HepG2 (cell line): Measurements from ENCODE around the gene KISS1R. TPM values are rescaled to one million over a fixed set of nuclear protein-coding genes. Genes with fewer than 3 reads are reported as not detected.

ENCODE experiments used
- ATAC-seq: fragments of 200-7000 bp; cut with Tn5 transposase; 3 replicates; pipeline ENCODE4 v1.9.1; 2020; ENCODE audit warnings: mild to moderate bottlenecking, moderate library complexity
- BruUV-seq: library from RNA; stranded (reverse); fragments of 400-500 nt; replicated peaks from 2 replicates; lab custom pipeline; 2021; lab: Mats Ljungman, UMichigan
- CTCF ChIA-PET: fragments of 300-600 bp; formaldehyde crosslinking; extraction: SDS; loops from one replicate; lab custom pipeline; 2021; ENCODE audit warnings: low total read pairs, inconsistent platforms, low intra/inter-chr PET ratio; lab: Yijun Ruan, JAX
- POLR2A ChIA-PET: fragments of 350-600 bp; sonication (Branson Sonifier 250); formaldehyde crosslinking; loops from one replicate; lab custom pipeline; 2020; ENCODE audit warnings: antibody characterized with exemption, inconsistent platforms; lab: Yijun Ruan, JAX
- DNase-seq: peaks from one replicate; pipeline ENCODE4 v3.0.0-alpha.2; 2015; ENCODE audit warnings: low spot score
- FAIRE-seq: peaks from 3 replicates; lab custom pipeline; 2011; peaks lifted over from hg19 to GRCh38; lab: Jason Lieb, UNC
- H2AFZ ChIP-seq: one replicate; pipeline ENCODE4 v1.6.1; 2011; ENCODE audit warnings: low read length, inconsistent platforms
- H3K27ac ChIP-seq: fragments of 300-600 bp; 3 replicates; pipeline ENCODE4 v1.8.0; 2011; ENCODE audit warnings: mixed run types, mild to moderate bottlenecking, mixed read lengths, low read length, inconsistent platforms; ENCODE audit not compliant: insufficient read depth; ENCODE audit errors: extremely low read length
- H3K27me3 ChIP-seq, 2 experiments: fragments of 200-600 bp in 1 of 2; 2 replicates in 1 of 2; 3 replicates in 1 of 2; pipeline versions ENCODE4 v1.6.0 to v1.8.0; 2011; ENCODE audit warnings: low read length in 2 of 2, mild to moderate bottlenecking in 2 of 2, moderate library complexity in 2 of 2, inconsistent platforms in 1 of 2; ENCODE audit not compliant: insufficient read depth in 2 of 2, control insufficient read depth in 1 of 2
- H3K36me3 ChIP-seq, 2 experiments: fragments of 200-600 bp in 1 of 2; replicated peaks in 1 of 2; 2 replicates in 1 of 2; 3 replicates in 1 of 2; pipeline versions ENCODE4 v1.5.1 to v1.8.0; 2011; ENCODE audit warnings: low read length in 2 of 2, inconsistent platforms in 1 of 2; ENCODE audit not compliant: insufficient read depth in 2 of 2, control insufficient read depth in 1 of 2
- H3K4me1 ChIP-seq: 2 replicates; pipeline ENCODE4 v1.5.1; 2012; ENCODE audit warnings: low read length, inconsistent platforms; ENCODE audit not compliant: insufficient read depth
- H3K4me2 ChIP-seq: 2 replicates; pipeline ENCODE4 v1.6.0; 2011; ENCODE audit warnings: low read depth, low read length, inconsistent platforms
- H3K4me3 ChIP-seq, 3 experiments: fragments of 200-600 bp in 1 of 3; sonication (generic), shearing (Covaris generic) in 1 of 3; replicated peaks in 1 of 3; 2 replicates each; pipeline ENCODE4 v1.5.1; 2011 to 2016; ENCODE audit warnings: low read length in 3 of 3, inconsistent platforms in 2 of 3, low read depth in 2 of 3, mild to moderate bottlenecking in 2 of 3, control low read depth in 1 of 3, mixed read lengths in 1 of 3; ENCODE audit not compliant: insufficient read depth in 1 of 3
- H3K79me2 ChIP-seq: one replicate; pipeline ENCODE4 v1.6.1; 2011; ENCODE audit warnings: low read length, inconsistent platforms; ENCODE audit not compliant: insufficient read depth
- H3K9ac ChIP-seq: 2 replicates; pipeline ENCODE4 v1.6.0; 2011; ENCODE audit warnings: mild to moderate bottlenecking, low read depth, low read length, inconsistent platforms; ENCODE audit not compliant: insufficient read depth
- H3K9me3 ChIP-seq: 2 replicates; pipeline ENCODE4 v1.5.1; 2012; ENCODE audit warnings: mild to moderate bottlenecking, low read length
- H4K20me1 ChIP-seq: 2 replicates; pipeline ENCODE4 v1.6.0; 2011; ENCODE audit warnings: inconsistent platforms, mild to moderate bottlenecking, low read length, moderate library complexity; ENCODE audit not compliant: insufficient read depth
- AGO2 ChIP-seq: fragments of 200-400 bp; formaldehyde crosslinking; optimal IDR thresholded peaks from 2 replicates; pipeline ENCODE3; 2017; ENCODE audit warnings: mild to moderate bottlenecking, low read depth, low read length, moderate library complexity
- HDAC1 ChIP-seq: sonication (generic); formaldehyde crosslinking; IDR thresholded peaks from 2 replicates; pipeline ENCODE4 v1.5.1; 2020; ENCODE audit warnings: mild to moderate bottlenecking, missing genetic modification reagents
- HNRNPL ChIP-seq: fragments of 200-400 bp; formaldehyde crosslinking; IDR thresholded peaks from 2 replicates; pipeline ENCODE4 v1.6.1; 2017; ENCODE audit warnings: mild to moderate bottlenecking, low read depth, low read length
- IKZF1 ChIP-seq: fragments of 450-650 bp; IDR thresholded peaks from 2 replicates; pipeline ENCODE4 v1.7.1; 2016
- MATR3 ChIP-seq: sonication (generic); formaldehyde crosslinking; IDR thresholded peaks from 2 replicates; pipeline ENCODE4 v1.4.0; 2020; ENCODE audit warnings: missing genetic modification reagents
- MEIS2 ChIP-seq: sonication (generic); formaldehyde crosslinking; IDR thresholded peaks from 2 replicates; pipeline ENCODE4 v1.9.0; 2021; ENCODE audit warnings: mild to moderate bottlenecking, missing genetic modification reagents
- MTF2 ChIP-seq: sonication (generic); formaldehyde crosslinking; IDR thresholded peaks from 2 replicates; pipeline ENCODE4 v1.5.0; 2020; ENCODE audit warnings: missing genetic modification reagents, borderline replicate concordance
- SNRNP70 ChIP-seq: fragments of 200-400 bp; formaldehyde crosslinking; IDR thresholded peaks from 2 replicates; pipeline ENCODE4 v1.6.1; 2017; ENCODE audit warnings: mild to moderate bottlenecking, low read depth, low read length, moderate library complexity
- ZFP36 ChIP-seq: fragments of 150-350 bp; IDR thresholded peaks from 2 replicates; pipeline ENCODE4 v1.6.1; 2018; ENCODE audit warnings: borderline replicate concordance, low read length, low read depth; ENCODE audit not compliant: partially characterized antibody
- ZNF3 ChIP-seq: IDR thresholded peaks from 2 replicates; pipeline ENCODE4 v1.7.0; 2017; ENCODE audit warnings: inconsistent platforms
- ZNF484 ChIP-seq: sonication (generic); formaldehyde crosslinking; IDR thresholded peaks from 2 replicates; pipeline ENCODE4 v1.5.1; 2020; ENCODE audit warnings: mild to moderate bottlenecking, low read depth, missing genetic modification reagents, borderline replicate concordance
- ZNF577 ChIP-seq: sonication (generic); formaldehyde crosslinking; IDR thresholded peaks from 2 replicates; pipeline ENCODE4 v1.4.0; 2020; ENCODE audit warnings: mild to moderate bottlenecking, low read depth, missing genetic modification reagents, borderline replicate concordance
- ZNF687 ChIP-seq: sonication (generic); formaldehyde crosslinking; IDR thresholded peaks from 2 replicates; pipeline ENCODE4 v1.5.1; 2020; ENCODE audit warnings: mild to moderate bottlenecking, missing genetic modification reagents, moderate library complexity
- ZNF768 ChIP-seq: sonication (generic); formaldehyde crosslinking; IDR thresholded peaks from 2 replicates; pipeline ENCODE4 v1.4.0; 2020; ENCODE audit warnings: missing genetic modification reagents
- ZNF790 ChIP-seq: sonication (generic); formaldehyde crosslinking; IDR thresholded peaks from 2 replicates; pipeline ENCODE4 v1.8.0; 2022; ENCODE audit warnings: missing genetic modification reagents, mild to moderate bottlenecking, borderline replicate concordance
- WGBS: methylation state at CpG from one replicate; pipeline ENCODE4 v1.1.6; 2017; ENCODE audit warnings: low lambda C conversion rate; 5-methylcytosine and 5-hydroxymethylcytosine counted together
- in situ Hi-C: cut with HindIII; loops from 2 replicates; pipeline ENCODE4 v1.10.0; 2017; ENCODE audit warnings: low pct_unique_long_range_greater_than_20kb; ENCODE audit not compliant: extremely low pct_ligation_motif_present
- intact Hi-C: fragments of 100-400 bp; cut with micrococcal nuclease; formaldehyde crosslinking; loops from one replicate; pipeline ENCODE4 v1.10.0; 2022; ENCODE audit not compliant: unreplicated experiment
- polyA plus RNA-seq, 8 experiments: library from polyadenylated mRNA; depleted of rRNA in 3 of 8; stranded (reverse) in 7 of 8; unstranded in 1 of 8; fragments of >200 nt; fragmentation: Illumina TruSeq in 4 of 8; extraction: Trizol in 4 of 8; gene quantifications; 2 replicates each; pipeline versions ENCODE4 v1.2.1 to v1.2.3, GENCODE V29; 2011 to 2016; ENCODE audit warnings: low read depth in 4 of 8, missing spikeins in 1 of 8, mixed read lengths in 1 of 8; ENCODE audit not compliant: insufficient read depth in 1 of 8
- total RNA-seq, 5 experiments: library from RNA; depleted of rRNA; stranded (reverse); fragments of >200 nt; fragmentation: Illumina TruSeq; extraction: Trizol; gene quantifications; 2 replicates each; pipeline ENCODE4 v1.2.3, GENCODE V29; 2016; ENCODE audit warnings: low read depth in 1 of 5
- TF ChIP-seq, protein P1 (sequence below): sonication (generic); formaldehyde crosslinking; IDR thresholded peaks from 2 replicates; pipeline ENCODE4 v1.4.0; 2020; ENCODE audit warnings: missing genetic modification reagents
- TF ChIP-seq, protein P2 (sequence below): IDR thresholded peaks from 2 replicates; pipeline ENCODE4 v1.6.1; 2016

KISS1R gene
- total and polyA plus RNA-seq, 2 of the 13 experiments (the other 11 are each of a cell fraction or from before 2014, with no cell fraction given) = 1.1 to 10.2 TPM

GRCh38 chr19:947707-948539 lies 30.8 kb downstream of the KISS1R start:
- H3K4me1 ChIP-seq = peaks cover 61% of the 10 kb centered on the region
- POLR2A ChIA-PET = interaction anchor here (0.9 to 1.7 kb wide), 3 partner anchors 12 to 20 kb away, joined by 3 to 5 read pairs (median 4); no protein-coding TSS in a partner anchor
- peaks cover 15 to 42% of the 10 kb centered on the region in 2 experiments for H3K36me3 ChIP-seq
- WGBS = 94% methylated on average over 21 of the region's 47 CpGs
- no peak overlapping the region for H3K9ac ChIP-seq
- DNase-seq (no peak), ATAC-seq (no peak), FAIRE-seq (no peak)
- H2AFZ ChIP-seq = no peak overlapping the region
- no peaks in the 10 kb centered on the region; a peak in 1 of 5 replicates for H3K27me3 ChIP-seq
- BruUV-seq = no TSS peak
- in situ Hi-C loops = no loop called here
- CTCF ChIA-PET = no interaction called here
- intact Hi-C loops = no loop called here
- H3K79me2 ChIP-seq = peaks cover 64% of the 10 kb centered on the region
- peaks cover 36% of the 10 kb centered on the region; the same call in 1 of the 2 replicates for H4K20me1 ChIP-seq
- H3K27ac ChIP-seq = peak overlapping the region; percentile 40
- H3K9me3 ChIP-seq = no peaks in the 10 kb centered on the region
- H3K4me2 ChIP-seq = no peak overlapping the region
- H3K4me3 ChIP-seq = no peak overlapping the region
- TF ChIP-seq IKZF1 (no peak), ZNF687 (CRISPR knock-in tag) (peak; percentile 11; the same call in 1 of the 2 replicates), AGO2 (peak; percentile 76), ZNF768 (CRISPR knock-in tag) (peak; percentile 99), ZNF790 (CRISPR knock-in tag) (no peak), MTF2 (CRISPR knock-in tag) (no peak), SNRNP70 (no peak), ZFP36 (peak; percentile 46), ZNF577 (no peak), ZNF484 (CRISPR knock-in tag) (no peak), MATR3 (CRISPR knock-in tag) (no peak), ZNF3 (CRISPR knock-in tag) (no peak), HNRNPL (peak; percentile 21; the same call in 1 of the 2 replicates), HDAC1 (CRISPR knock-in tag) (no peak), MEIS2 (CRISPR knock-in tag) (no peak)
- TF ChIP-seq, protein P1, sequence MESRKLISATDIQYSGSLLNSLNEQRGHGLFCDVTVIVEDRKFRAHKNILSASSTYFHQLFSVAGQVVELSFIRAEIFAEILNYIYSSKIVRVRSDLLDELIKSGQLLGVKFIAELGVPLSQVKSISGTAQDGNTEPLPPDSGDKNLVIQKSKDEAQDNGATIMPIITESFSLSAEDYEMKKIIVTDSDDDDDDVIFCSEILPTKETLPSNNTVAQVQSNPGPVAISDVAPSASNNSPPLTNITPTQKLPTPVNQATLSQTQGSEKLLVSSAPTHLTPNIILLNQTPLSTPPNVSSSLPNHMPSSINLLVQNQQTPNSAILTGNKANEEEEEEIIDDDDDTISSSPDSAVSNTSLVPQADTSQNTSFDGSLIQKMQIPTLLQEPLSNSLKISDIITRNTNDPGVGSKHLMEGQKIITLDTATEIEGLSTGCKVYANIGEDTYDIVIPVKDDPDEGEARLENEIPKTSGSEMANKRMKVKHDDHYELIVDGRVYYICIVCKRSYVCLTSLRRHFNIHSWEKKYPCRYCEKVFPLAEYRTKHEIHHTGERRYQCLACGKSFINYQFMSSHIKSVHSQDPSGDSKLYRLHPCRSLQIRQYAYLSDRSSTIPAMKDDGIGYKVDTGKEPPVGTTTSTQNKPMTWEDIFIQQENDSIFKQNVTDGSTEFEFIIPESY (CRISPR knock-in tag) = peak; percentile 17; the same call in 1 of the 2 replicates
- TF ChIP-seq, protein P2, sequence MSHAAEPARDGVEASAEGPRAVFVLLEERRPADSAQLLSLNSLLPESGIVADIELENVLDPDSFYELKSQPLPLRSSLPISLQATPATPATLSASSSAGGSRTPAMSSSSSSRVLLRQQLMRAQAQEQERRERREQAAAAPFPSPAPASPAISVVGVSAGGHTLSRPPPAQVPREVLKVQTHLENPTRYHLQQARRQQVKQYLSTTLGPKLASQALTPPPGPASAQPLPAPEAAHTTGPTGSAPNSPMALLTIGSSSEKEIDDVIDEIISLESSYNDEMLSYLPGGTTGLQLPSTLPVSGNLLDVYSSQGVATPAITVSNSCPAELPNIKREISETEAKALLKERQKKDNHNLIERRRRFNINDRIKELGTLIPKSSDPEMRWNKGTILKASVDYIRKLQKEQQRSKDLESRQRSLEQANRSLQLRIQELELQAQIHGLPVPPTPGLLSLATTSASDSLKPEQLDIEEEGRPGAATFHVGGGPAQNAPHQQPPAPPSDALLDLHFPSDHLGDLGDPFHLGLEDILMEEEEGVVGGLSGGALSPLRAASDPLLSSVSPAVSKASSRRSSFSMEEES (CRISPR knock-in tag) = no peak
